ENCODE results near the gene CXXC5. TPM values are rescaled to one million over a fixed set of nuclear protein-coding genes. Genes with fewer than 3 reads are reported as not detected.

The CXXC5 gene
- total RNA-seq: 20.5 and 21.9 TPM in 2 replicates

GRCh38 chr5:139648205-139649081 is at the start of gene CXXC5:
Gene CXXC5 (plus strand): TSS chr5:139648349. CDS start chr5:139680524, 32,175 bp downstream.

Other genes with a start within 250 kb of the CXXC5 start
- 3.0 and 3.5 TPM in 2 replicates for gene SPATA24, start 244.3 kb upstream of the CXXC5 start, total RNA-seq
- 6.7 and 7.8 TPM in 2 replicates for gene DNAJC18, start 208.8 kb upstream of the CXXC5 start, total RNA-seq
- 0.80 and 1.3 TPM in 2 replicates for gene ECSCR, start 185.6 kb upstream of the CXXC5 start, total RNA-seq
- not detected in 2 replicates for gene SMIM33, start 177.3 kb upstream of the CXXC5 start, total RNA-seq
- gene STING1, start 165.6 kb upstream of the CXXC5 start, total RNA-seq: 45.4 and 64.8 TPM in 2 replicates
- 69.2 and 122 TPM in 2 replicates for gene UBE2D2, start 87.0 kb upstream of the CXXC5 start, total RNA-seq
- gene PSD2, start 147.5 kb downstream of the CXXC5 start, total RNA-seq: not detected in 2 replicates

All from epithelial cell of alveolus of lung (primary cell).